NCI-H128 (cell line): Measurements from ENCODE around the gene C4orf17.
"Not testable (repeated sequence)": the region's sequence is repeated elsewhere in the genome, so short reads cannot be mapped to it uniquely, and the experiment has no call there.

ENCODE experiments used
- DNase-seq: peaks from one replicate; lab custom pipeline; 2025; ENCODE audit not compliant: unreplicated experiment; lab: John Stamatoyannopoulos, UW

Gene C4orf17

GRCh38 chr4:99510721-99511120 lies at the start of gene C4orf17:
C4orf17 (plus strand) TSS chr4:99511021; CDS start chr4:99513082, 2,061 bp downstream.
- no peak for DNase-seq

DNA sequence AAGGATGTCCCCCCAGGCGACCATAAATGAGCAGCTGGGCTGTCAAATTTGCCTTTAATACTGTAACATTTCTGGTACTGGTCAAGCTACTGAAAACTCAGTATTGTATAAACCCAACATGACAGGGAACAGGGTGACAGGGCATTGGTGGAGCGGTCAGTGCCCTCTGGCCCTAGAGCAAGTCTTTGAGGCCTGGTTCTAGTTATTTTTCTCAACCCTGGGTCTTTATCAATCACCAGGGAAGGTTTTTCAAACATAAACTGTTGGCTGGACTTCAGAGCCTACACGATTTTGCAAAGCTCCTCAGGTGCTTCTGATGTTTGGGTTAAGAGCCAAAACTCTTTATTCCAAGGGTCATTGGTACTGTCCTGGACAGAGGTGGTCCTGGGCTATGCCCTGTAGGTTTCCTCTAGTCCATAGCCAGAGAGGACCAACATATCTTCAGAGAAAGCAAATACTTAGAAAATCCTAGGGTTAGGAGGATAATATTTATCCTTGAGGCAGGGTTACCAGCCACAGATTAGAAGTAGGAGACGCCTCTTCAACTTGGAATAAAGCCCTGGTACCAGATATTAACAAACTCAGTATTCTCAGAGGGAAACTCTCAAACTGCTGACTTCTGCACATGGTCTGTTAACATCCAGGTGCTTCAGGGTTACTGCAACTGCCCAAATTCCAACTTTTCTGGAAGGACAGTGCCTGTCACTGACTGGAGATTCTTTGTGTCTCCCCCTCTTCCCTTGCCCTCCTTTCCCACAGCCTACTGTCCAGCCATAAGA lies 49.0 kb upstream of the C4orf17 start:
- DNase-seq, result no peak

DNA sequence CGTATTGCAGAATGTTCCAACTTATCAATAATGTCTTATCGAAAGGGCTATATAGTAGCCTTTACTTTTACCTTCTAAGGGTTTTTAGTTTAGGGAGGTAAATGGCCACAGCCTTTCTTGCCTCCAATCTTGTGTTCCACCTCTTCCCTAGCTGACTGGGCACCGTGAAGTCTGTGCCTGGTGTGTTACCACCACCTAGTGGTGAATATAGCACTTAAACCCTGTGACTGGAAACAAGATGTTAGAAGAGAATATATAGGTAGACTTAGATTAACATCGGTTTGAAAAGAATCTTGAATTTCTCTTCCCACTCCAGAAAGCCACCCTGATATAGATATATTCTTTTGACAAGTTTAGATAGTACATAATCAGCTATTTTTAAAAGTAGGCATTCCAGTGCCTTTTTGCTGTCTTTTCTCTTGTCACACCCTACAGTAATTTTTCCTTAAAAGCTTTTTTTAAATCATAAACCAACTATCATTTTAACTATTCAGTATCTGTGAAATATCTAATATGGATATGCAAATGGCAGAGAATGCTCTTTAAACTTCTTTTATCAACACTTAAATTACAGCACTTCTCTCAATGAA lies 47.9 kb upstream of the C4orf17 start:
- DNase-seq, result peak; percentile 1

DNA sequence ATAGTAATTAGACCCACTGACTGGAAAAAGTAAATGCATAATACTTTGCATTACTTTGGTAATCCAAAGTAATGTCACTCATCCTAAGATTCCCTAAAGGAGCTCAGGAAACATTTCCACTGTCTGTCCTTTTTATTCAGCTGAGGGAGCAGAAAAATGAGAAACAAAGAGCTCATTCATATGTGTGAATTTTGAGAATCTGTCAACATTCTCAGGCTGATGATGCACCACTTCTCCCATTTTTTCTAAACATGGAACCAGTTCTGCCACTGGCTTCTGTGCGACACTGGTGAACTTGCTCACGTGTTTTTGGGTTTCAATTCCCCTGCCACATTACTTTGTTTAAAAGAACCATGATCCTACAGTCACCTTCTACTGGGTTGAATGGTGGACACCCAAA lies 47.3 kb upstream of the C4orf17 start:
- no peak for DNase-seq

DNA sequence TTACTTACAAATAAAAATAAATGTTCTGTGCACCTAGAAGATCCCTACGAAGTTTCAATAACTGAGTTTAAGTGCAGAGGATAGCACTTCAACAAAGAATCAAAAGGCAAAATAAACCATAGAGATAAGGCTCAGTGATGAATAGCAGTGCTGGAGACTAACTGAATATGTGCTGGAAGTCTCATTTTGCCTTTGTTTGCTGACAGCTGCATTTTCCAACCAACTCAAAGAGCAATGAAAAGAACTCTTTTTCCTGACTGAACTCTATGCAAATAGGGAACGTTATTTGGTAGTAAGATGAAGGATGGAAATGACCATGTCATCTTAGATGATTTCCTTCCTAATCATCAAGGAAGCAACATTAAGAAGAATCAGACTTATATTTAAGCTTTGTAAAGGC lies 42.9 kb upstream of the C4orf17 start:
- DNase-seq, result no peak

GRCh38 chr4:99468889-99469288 lies 41.9 kb upstream of the C4orf17 start:
- DNase-seq, result no peak

GRCh38 chr4:99471349-99471748 lies 39.5 kb upstream of the C4orf17 start:
- DNase-seq, result no peak

GRCh38 chr4:99471896-99472295 lies 38.9 kb upstream of the C4orf17 start:
- DNase-seq, result no peak

GRCh38 chr4:99473131-99473530 lies 37.7 kb upstream of the C4orf17 start:
- no peak for DNase-seq

DNA sequence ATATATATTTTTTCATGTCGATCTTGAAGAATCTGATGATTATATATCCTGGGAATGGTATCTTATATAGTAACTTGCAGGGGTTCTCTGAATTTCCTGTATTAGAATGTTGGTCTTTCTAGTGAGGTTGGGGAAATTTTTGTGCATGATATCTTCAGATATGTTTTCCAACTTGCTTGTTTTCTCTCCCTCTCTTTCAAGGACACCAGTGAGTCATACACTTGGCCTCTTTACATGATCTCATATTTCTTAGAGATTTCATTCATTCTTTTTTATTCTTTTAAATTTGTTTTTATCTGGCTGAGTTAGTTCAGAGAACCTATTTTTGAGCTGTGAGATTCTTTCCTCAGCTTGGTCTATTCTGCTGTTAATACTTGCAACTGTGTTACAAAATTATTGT lies 27.2 kb upstream of the C4orf17 start:
- no peak for DNase-seq

- DNase-seq, result no peak
These were observed 25.6 kb upstream of the C4orf17 start for GRCh38 chr4:99485212-99485611.

DNA sequence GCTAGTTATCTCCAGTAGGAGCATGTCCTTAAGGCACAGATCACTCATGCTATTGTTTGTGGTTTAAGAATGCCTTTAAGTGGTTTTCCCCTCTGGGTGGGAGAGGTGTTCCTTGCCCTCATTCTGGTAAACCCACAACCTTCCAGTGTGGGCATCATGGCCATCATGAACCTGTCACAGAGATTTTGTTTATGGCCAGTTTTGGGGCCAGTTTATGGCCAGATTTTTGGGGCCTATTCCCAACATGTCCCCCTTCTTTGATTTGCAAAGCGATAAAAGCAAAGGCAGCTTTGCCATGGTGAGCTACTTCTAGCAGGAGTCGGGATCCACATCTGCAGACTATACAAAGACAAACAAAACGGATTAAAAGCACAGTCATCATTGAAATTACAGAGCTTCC lies 24.2 kb upstream of the C4orf17 start:
- DNase-seq, result not testable (repeated sequence)

DNA sequence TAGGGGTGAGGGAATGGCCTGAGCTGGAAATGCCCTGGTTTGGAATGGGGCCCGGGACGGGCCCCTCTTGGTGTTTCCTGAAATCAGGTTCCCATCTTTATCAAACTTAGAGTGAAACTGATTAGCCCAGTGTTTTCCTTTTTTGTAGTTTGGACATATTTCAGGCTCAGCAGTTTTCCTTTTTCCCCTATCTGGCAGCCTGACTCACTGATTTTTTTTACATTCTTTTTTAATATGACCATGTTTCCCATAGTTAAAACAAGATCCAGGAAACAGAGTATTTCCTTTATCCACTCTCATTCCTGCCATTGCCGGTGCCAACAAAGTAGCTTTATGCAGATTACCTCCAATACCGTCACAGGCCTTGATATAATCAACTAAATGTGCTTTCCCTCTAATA lies 20.5 kb upstream of the C4orf17 start:
- DNase-seq, result no peak

DNA sequence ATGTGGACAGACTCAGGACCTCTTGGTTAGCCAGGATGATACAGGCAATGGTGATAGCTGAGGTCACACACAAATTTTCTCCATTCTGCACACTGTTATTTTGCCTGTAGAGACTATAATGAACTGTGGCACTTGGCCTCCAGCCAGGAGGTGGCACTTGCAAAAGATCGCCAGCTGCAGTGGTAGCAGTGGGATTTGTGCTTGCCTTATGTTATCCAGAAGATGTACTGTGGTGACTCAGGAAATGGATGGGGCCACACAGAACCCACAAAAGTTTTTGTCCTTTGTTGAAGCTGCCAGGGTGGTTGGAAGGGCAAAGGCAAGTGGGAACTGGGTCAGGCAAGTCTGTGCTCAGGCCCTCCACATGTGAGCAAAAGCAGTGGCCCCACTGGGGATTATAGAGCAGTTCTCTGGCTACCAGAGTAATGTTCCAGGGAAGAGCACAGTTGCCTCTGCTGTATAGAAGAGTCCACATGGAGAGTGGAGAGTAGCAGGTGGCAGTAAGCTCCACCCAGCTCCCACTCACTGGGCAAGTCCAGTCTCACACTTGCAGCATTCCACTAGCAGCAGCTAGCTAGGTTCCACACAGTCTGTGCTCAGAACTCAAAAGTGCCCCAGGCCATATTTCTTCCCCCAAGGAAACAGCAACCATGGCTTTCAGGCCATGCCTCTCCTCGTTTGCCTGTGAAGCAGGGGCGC lies 5.9 kb upstream of the C4orf17 start:
- no peak for DNase-seq

DNA sequence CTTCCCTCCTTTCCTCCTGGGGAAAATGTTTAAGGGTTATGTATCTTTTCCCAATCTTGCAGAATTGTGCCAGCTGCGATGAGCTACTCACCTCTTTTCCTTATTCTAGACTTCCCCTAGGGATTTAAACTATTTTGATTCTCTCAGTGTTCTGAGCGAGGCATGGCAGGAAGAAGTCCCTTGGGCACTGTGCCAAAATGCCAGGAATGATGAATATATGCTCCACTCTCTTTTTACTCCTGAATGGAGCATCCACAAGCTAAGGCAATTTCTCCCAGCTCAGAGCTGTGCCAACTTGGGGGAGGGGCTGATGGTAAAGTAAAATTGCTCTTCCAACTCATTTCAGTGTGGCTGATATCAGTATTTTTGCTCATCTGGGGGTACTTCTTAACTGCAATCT lies 4.0 kb upstream of the C4orf17 start:
- DNase-seq, result no peak

DNA sequence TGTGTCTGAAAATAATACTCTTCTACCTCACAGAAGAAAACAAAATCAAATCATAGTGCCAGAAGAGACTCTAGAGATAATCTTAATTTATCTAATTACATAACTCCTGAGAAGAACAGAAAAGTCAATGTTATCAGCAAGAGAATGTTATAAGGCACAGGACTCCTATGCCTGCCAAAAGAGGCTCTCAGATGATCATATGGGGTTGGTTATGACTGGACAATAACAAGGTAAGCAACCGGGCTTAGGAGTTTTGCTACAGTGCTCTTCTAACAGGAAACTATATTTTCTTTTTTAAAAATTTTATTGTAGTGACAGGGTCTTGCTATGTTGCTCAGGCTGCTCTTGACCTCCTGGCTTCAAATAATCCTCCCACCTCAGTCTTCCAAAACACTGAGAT lies 3.5 kb upstream of the C4orf17 start:
- DNase-seq, result no peak

- no peak for DNase-seq
These were observed 3.1 kb upstream of the C4orf17 start for GRCh38 chr4:99507762-99508161.

- DNase-seq, result no peak
These were observed 7.9 kb downstream of the C4orf17 start for GRCh38 chr4:99518601-99519295.

DNA sequence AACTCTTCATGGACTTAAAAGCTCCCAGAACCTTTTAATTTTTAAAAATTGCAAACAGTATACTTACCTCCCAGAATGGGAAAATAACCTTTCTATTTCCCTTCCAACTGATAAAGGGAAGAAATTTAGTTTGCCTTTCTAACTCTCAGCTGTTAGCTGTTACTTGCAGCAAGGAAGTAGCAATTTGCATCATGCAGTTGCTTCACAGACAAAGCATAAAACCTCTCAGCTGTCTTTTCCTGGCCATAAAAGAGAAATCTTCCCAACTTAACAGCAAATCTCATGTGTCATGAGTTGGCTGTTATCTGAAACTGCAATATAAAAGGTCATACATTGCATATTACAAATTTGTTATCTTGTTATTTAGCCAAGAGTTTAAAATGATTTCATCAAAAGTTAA lies 18.4 kb downstream of the C4orf17 start:
- DNase-seq, result no peak

DNA sequence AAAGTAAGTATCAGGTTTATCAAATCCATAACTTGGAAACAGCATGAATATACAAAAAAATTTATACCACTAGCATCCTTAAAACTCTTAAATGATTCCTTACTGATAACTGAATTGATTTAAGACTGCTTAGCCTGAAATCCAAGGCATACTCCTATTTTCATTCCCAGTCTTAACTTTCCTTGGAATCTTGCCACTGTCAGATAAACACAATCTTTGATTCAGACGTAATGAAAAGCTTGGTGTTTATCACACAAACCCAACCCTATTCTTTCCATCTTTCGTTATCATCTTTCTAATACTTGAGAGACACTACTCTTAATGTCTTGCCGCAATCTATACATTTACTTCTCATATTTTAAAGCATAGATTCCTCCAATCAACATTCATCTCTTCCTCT lies 19.1 kb downstream of the C4orf17 start:
- no peak for DNase-seq

DNA sequence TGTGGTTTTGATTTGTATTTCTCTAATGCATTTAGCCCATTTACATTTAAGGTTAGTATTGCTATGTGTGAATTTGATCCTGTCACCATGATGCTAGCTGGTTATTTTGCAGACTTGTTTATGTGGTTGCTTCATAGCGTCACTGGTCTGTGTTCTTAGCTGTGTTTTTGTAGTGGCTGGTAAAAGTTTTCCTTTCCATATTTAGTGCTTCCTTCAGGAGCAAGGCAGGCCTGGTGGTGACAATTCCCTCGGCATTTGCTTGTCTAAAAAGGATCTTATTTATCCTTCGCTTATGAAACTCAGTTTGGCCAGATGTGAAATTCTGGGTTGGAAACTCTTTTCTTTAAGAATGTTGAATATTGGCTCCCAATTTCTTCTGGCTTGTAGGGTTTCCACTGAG lies 23.9 kb downstream of the C4orf17 start:
- DNase-seq, result not testable (repeated sequence)

DNA sequence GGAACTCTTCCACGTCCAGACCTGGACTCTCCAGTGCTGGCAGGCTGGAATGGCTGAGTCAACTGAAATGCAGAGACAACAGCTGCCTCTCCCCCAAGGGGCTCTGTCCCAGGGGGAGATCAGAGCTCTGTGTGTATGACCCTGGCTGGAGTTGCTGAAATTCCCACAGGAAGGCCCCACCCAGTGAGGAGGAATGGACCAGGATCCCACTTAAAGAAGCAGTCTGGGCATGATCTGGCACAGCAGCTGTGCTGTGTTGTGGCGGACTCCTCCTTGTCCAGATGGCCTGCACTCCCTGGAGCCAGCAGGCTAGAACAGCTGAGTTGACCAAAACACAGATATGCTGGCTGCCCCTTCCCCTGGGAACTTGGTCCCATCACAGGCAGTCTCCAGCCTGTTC lies 25.4 kb downstream of the C4orf17 start:
- no peak for DNase-seq
